ENCODE measurements around the gene PRDM16. TPM values are rescaled to one million over a fixed set of nuclear protein-coding genes. Genes with fewer than 3 reads are reported as not detected.

Gene PRDM16
- total RNA-seq, 1 experiment from 2014 or later = 22.3 TPM

DNA sequence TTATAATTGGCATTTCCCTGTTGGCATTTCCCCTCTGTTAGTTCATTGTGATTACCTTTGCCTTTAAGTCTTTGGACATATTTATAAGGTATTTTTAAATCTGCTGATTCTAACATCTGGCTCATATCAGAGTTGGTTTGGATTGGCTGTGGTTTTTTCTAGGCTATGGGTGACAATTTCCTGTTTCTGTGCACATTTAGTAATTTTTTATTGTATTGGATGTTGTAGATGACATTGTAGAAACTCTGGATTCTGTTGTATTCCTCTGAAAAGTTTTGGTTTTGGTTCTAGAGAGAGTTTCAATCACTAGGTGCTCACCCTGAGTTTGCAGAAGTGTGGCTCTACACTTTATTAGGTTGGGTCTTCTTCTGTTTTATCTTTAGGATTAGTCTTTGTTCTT is 275.4 kb downstream of the PRDM16 start:
- DNase-seq (ENCODE audit: low read depth, low spot score) = no peak
- no peak overlapping the region for H3K4me3 ChIP-seq (ENCODE audit: low read depth in 2 of 2, low read length in 2 of 2)
- intact Hi-C loops (cut with micrococcal nuclease; ENCODE audit: unreplicated experiment) = no loop called here
- TF ChIP-seq POLR2AphosphoS5 (IDR thresholded peaks at IDR 0.05; ENCODE audit: low read depth, low read length) (no peak), SIN3A (IDR thresholded peaks at IDR 0.05; ENCODE audit: borderline replicate concordance, insufficient read depth, low read depth, low read length) (no peak), TCF7L2 (IDR thresholded peaks at IDR 0.05; ENCODE audit: low read depth, low read length) (no peak)
- TF ChIP-seq, protein P1, sequence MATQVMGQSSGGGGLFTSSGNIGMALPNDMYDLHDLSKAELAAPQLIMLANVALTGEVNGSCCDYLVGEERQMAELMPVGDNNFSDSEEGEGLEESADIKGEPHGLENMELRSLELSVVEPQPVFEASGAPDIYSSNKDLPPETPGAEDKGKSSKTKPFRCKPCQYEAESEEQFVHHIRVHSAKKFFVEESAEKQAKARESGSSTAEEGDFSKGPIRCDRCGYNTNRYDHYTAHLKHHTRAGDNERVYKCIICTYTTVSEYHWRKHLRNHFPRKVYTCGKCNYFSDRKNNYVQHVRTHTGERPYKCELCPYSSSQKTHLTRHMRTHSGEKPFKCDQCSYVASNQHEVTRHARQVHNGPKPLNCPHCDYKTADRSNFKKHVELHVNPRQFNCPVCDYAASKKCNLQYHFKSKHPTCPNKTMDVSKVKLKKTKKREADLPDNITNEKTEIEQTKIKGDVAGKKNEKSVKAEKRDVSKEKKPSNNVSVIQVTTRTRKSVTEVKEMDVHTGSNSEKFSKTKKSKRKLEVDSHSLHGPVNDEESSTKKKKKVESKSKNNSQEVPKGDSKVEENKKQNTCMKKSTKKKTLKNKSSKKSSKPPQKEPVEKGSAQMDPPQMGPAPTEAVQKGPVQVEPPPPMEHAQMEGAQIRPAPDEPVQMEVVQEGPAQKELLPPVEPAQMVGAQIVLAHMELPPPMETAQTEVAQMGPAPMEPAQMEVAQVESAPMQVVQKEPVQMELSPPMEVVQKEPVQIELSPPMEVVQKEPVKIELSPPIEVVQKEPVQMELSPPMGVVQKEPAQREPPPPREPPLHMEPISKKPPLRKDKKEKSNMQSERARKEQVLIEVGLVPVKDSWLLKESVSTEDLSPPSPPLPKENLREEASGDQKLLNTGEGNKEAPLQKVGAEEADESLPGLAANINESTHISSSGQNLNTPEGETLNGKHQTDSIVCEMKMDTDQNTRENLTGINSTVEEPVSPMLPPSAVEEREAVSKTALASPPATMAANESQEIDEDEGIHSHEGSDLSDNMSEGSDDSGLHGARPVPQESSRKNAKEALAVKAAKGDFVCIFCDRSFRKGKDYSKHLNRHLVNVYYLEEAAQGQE (IDR thresholded peaks at IDR 0.05; ENCODE audit: insufficient read depth in 1 of 2, low read depth in 2 of 2, low read length in 1 of 2) = no peak
- TF ChIP-seq, protein P2, sequence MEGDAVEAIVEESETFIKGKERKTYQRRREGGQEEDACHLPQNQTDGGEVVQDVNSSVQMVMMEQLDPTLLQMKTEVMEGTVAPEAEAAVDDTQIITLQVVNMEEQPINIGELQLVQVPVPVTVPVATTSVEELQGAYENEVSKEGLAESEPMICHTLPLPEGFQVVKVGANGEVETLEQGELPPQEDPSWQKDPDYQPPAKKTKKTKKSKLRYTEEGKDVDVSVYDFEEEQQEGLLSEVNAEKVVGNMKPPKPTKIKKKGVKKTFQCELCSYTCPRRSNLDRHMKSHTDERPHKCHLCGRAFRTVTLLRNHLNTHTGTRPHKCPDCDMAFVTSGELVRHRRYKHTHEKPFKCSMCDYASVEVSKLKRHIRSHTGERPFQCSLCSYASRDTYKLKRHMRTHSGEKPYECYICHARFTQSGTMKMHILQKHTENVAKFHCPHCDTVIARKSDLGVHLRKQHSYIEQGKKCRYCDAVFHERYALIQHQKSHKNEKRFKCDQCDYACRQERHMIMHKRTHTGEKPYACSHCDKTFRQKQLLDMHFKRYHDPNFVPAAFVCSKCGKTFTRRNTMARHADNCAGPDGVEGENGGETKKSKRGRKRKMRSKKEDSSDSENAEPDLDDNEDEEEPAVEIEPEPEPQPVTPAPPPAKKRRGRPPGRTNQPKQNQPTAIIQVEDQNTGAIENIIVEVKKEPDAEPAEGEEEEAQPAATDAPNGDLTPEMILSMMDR (IDR thresholded peaks at IDR 0.05) = no peak
- in situ Hi-C loops (cut with HindIII; ENCODE audit: low pct_unique_long_range_greater_than_20kb, low sequenced_read_pairs) = no loop called here
- no peaks in the 10 kb centered on the region for H3K27me3 ChIP-seq (ENCODE audit: control insufficient read depth, insufficient read depth, low read length)
- peaks cover 4% of the 10 kb centered on the region; the same call in 1 of the 2 replicates for H3K9me3 ChIP-seq (ENCODE audit: control insufficient read depth, insufficient read depth, low read depth, low read length)
- H3K36me3 ChIP-seq (ENCODE audit: control insufficient read depth, insufficient read depth, low read length) = no peaks in the 10 kb centered on the region
- CTCF ChIA-PET = no interaction called here
- ATAC-seq = no peak
- BruUV-seq (replicated peaks) = no TSS peak
- peaks cover 4% of the 10 kb centered on the region; the same call in 1 of the 2 replicates for H3K4me1 ChIP-seq (ENCODE audit: control insufficient read depth, insufficient read depth, low read length)
- no peak overlapping the region for H3K27ac ChIP-seq (ENCODE audit: low read length)
- POLR2A ChIA-PET = no interaction called here

DNA sequence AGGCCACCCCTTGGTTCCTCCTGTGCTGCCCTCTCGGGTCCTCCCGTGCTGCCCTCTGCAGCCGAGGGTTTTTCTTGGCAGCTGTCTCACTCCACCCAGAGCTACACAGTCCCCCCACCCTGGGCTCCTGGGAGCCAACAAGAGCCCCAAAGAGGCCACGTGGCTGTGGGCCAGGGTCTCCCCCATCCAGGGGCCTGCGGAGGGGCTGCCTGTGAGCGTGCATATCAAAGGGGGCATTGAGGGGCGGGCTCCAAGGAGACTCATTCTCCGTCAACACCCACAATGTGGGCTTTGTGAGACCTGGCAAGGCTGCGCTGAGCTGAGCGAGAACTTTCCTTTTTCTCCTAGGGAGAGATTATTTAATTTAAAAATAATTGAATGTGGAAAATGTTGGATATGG is 276.8 kb downstream of the PRDM16 start:
- in situ Hi-C loops (cut with HindIII; ENCODE audit: low pct_unique_long_range_greater_than_20kb, low sequenced_read_pairs) = no loop called here
- POLR2A ChIA-PET = no interaction called here
- DNase-seq (ENCODE audit: low read depth, low spot score) (no peak), ATAC-seq (no peak)
- Histone ChIP-seq H3K4me3 (ENCODE audit: low read depth in 2 of 2, low read length in 2 of 2) (no peak overlapping the region), H3K4me1 (ENCODE audit: control insufficient read depth, insufficient read depth, low read length) (peaks cover 13% of the 10 kb centered on the region), H3K36me3 (ENCODE audit: control insufficient read depth, insufficient read depth, low read length) (no peaks in the 10 kb centered on the region), H3K9me3 (ENCODE audit: control insufficient read depth, insufficient read depth, low read depth, low read length) (peaks cover 4% of the 10 kb centered on the region; the same call in 1 of the 2 replicates), H3K27ac (ENCODE audit: low read length) (no peak overlapping the region), H3K27me3 (ENCODE audit: control insufficient read depth, insufficient read depth, low read length) (no peaks in the 10 kb centered on the region)
- TF ChIP-seq POLR2AphosphoS5 (IDR thresholded peaks at IDR 0.05; ENCODE audit: low read depth, low read length) (no peak), TCF7L2 (IDR thresholded peaks at IDR 0.05; ENCODE audit: low read depth, low read length) (no peak), SIN3A (IDR thresholded peaks at IDR 0.05; ENCODE audit: borderline replicate concordance, insufficient read depth, low read depth, low read length) (no peak)
- TF ChIP-seq, protein P2 (IDR thresholded peaks at IDR 0.05) = no peak
- TF ChIP-seq, protein P1 (IDR thresholded peaks at IDR 0.05; ENCODE audit: insufficient read depth in 1 of 2, low read depth in 2 of 2, low read length in 1 of 2) = no peak
- intact Hi-C loops (cut with micrococcal nuclease; ENCODE audit: unreplicated experiment) = no loop called here
- no TSS peak for BruUV-seq (replicated peaks)
- CTCF ChIA-PET = no interaction called here
